GM12878 (cell line): ENCODE results near the gene STX8.

Source experiments
- CBFB ChIP-seq: IDR thresholded peaks from 2 replicates; pipeline ENCODE4 v1.6.1; 2016; ENCODE audit warnings: antibody characterized with exemption, low read depth
- CEBPZ ChIP-seq: fragments of 150-350 bp; IDR thresholded peaks from 2 replicates; pipeline ENCODE4 v1.6.1; 2016; ENCODE audit warnings: low read depth, low read length
- CHD1 ChIP-seq: IDR thresholded peaks from 2 replicates; pipeline ENCODE4 v1.6.1; 2012; ENCODE audit warnings: low read depth, low read length, improper control_type of control experiment
- CTCF ChIP-seq, 3 experiments: IDR thresholded peaks in 2 of 3; conservative IDR thresholded peaks in 1 of 3; 2 replicates each; pipeline ENCODE4 v1.5.1; 2011; ENCODE audit warnings: low read depth in 3 of 3, low read length in 3 of 3, mild to moderate bottlenecking in 3 of 3, control low read depth in 2 of 3, moderate library complexity in 2 of 3, inconsistent platforms in 1 of 3, mixed read lengths in 1 of 3; ENCODE audit not compliant: control insufficient read depth in 2 of 3, insufficient read depth in 1 of 3; ENCODE audit errors: extremely low read depth in 1 of 3
- EZH2 ChIP-seq: IDR thresholded peaks from 2 replicates; pipeline ENCODE4 v1.6.1; 2012; ENCODE audit warnings: low read depth, mild to moderate bottlenecking, control low read depth, inconsistent platforms, low read length, borderline replicate concordance; ENCODE audit not compliant: control insufficient read depth
- GABPA ChIP-seq: IDR thresholded peaks from 2 replicates; pipeline ENCODE4 v1.6.1; 2014; ENCODE audit warnings: antibody characterized with exemption, low read depth, mild to moderate bottlenecking, inconsistent platforms
- SMARCA5 ChIP-seq: fragments of 450-650 bp; IDR thresholded peaks from 2 replicates; pipeline ENCODE4 v1.6.1; 2017; ENCODE audit warnings: mild to moderate bottlenecking
- TARDBP ChIP-seq: IDR thresholded peaks from 2 replicates; pipeline ENCODE4 v1.6.1; 2016; ENCODE audit warnings: borderline replicate concordance
- ZNF217 ChIP-seq: fragments of 450-650 bp; IDR thresholded peaks from 2 replicates; pipeline ENCODE4 v1.6.1; 2017; ENCODE audit warnings: antibody characterized with exemption, mild to moderate bottlenecking
- ZNF274 ChIP-seq: IDR thresholded peaks from one replicate; pipeline ENCODE4 v1.8.0; 2011; ENCODE audit not compliant: insufficient read length, insufficient read depth
- TF ChIP-seq, protein P1 (sequence below): fragments of 450-650 bp; formaldehyde crosslinking; IDR thresholded peaks from 2 replicates; pipeline ENCODE4 v1.4.0; 2020; ENCODE audit warnings: mild to moderate bottlenecking, moderate library complexity

- TF ChIP-seq ZNF217 (no peak), CTCF (IDR thresholded peaks at IDR 0.05 in 2 of 3, conservative IDR thresholded peaks at IDR 0.05 in 1 of 3; ENCODE audit: control insufficient read depth in 2 of 3, extremely low read depth in 1 of 3, insufficient read depth in 1 of 3, low read depth in 3 of 3, low read length in 3 of 3) (no peak), EZH2 (no peak), SMARCA5 (no peak), CHD1 (no peak), ZNF274 (no peak), CEBPZ (no peak), CBFB (no peak), TARDBP (no peak), GABPA (no peak)
- TF ChIP-seq, protein P1, sequence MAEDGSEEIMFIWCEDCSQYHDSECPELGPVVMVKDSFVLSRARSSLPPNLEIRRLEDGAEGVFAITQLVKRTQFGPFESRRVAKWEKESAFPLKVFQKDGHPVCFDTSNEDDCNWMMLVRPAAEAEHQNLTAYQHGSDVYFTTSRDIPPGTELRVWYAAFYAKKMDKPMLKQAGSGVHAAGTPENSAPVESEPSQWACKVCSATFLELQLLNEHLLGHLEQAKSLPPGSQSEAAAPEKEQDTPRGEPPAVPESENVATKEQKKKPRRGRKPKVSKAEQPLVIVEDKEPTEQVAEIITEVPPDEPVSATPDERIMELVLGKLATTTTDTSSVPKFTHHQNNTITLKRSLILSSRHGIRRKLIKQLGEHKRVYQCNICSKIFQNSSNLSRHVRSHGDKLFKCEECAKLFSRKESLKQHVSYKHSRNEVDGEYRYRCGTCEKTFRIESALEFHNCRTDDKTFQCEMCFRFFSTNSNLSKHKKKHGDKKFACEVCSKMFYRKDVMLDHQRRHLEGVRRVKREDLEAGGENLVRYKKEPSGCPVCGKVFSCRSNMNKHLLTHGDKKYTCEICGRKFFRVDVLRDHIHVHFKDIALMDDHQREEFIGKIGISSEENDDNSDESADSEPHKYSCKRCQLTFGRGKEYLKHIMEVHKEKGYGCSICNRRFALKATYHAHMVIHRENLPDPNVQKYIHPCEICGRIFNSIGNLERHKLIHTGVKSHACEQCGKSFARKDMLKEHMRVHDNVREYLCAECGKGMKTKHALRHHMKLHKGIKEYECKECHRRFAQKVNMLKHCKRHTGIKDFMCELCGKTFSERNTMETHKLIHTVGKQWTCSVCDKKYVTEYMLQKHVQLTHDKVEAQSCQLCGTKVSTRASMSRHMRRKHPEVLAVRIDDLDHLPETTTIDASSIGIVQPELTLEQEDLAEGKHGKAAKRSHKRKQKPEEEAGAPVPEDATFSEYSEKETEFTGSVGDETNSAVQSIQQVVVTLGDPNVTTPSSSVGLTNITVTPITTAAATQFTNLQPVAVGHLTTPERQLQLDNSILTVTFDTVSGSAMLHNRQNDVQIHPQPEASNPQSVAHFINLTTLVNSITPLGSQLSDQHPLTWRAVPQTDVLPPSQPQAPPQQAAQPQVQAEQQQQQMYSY: no peak
Measured at GRCh38 chr17:9213303-9213640, 362.3 kb downstream of the STX8 start.
